HG02981 (cell line): ENCODE results near the gene AGAP1.

Experiments used
- ATAC-seq: cut with Tn5 transposase; IDR thresholded peaks from one replicate; pipeline ENCODE4 v1.9.1; 2021; ENCODE audit warnings: mild to moderate bottlenecking, moderate library complexity; ENCODE audit not compliant: unreplicated experiment

AGAP1 gene

DNA sequence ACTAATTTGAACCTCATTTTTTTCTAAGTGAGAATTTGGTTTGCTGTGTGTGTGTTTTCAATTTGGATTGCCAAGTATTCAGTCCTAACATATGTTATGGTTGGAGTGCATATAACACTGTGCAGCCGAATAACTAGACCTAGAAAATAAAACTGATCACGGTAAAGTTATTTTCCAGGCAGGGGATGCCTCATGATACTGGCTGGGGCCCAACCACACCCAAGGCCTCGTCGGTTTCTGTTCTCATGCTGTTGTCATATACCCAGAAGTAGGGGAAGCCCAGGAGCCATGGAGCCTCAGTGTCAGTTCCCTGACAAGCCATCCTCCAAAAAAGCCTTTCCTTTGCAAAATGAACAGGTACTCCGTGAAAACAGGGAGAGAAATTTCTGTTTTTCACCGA, 514.2 kb downstream of the AGAP1 start:
- ATAC-seq = no peak

DNA sequence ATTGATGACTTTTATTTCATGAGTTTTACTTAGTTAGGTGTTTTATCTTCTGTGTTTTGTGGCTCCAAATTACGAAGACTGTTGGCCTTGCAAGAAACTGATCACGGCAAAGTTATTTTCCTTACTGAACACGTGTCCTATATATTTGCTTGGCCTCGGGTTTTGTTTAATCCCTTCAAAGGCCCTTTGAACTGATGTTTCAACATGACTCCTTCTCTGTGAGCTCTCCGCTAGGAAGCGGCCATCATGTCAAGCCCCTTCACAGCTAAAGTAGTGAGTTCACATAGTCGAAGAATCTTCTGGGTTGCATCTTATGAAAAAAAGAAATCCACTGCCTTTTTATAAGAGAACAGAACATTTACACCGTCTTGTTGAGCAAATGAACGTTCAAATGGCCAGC, 515.0 kb downstream of the AGAP1 start:
- ATAC-seq = no peak

DNA sequence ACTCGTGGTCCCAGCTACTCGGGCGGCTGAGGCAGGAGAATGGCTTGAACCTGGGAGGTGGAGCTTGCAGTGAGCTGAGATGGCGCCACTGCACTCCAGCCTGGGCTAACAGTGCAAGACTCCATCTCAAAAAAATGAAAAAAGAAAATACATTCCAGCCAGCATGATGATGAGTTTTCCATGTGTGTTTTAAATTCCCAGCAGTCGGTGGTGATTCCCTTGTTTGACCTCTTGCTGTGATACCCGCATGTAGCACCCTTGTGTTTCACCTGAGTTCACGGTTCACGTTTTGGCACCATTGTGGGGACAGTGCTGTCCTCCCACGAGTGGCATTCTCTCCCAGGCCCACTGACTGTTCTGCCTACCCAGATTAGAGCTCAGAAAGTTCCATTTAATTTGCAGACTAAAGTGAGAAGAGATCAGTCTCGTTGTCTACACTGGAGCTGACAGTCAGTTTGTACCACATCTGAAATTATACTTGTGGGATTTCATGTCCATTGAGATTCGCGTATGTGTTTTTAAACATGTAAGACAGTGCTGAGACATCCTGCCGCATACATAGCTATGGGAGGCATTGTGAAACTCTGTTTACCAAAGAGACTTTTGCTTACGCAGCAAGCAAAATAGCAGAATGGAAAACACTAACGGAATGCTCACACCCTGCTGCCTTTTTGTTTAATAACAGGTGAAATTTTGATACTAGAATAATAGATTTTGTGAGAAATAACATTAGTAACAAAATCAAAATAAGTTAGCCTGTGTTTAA, 517.3 kb downstream of the AGAP1 start:
- no peak for ATAC-seq

DNA sequence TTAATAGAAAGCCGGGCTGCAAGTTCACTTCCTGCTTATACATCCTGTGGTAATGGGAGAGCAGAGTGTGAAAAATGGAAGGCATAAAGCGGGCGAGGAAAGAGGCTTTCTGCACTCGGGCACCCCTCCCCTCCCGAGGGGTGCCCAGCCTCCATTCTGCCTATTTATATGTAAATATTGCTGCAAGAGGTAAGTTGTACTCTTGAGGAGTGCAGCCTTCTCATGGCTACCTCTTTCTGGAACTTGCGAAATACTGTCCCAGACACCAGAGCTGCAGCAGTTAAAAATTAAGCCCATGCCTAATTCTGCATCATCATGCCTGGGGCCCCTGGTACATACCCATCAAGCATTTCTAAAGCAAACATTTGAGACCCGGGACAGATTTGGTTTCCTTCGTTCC, 518.3 kb downstream of the AGAP1 start:
- ATAC-seq = no peak

DNA sequence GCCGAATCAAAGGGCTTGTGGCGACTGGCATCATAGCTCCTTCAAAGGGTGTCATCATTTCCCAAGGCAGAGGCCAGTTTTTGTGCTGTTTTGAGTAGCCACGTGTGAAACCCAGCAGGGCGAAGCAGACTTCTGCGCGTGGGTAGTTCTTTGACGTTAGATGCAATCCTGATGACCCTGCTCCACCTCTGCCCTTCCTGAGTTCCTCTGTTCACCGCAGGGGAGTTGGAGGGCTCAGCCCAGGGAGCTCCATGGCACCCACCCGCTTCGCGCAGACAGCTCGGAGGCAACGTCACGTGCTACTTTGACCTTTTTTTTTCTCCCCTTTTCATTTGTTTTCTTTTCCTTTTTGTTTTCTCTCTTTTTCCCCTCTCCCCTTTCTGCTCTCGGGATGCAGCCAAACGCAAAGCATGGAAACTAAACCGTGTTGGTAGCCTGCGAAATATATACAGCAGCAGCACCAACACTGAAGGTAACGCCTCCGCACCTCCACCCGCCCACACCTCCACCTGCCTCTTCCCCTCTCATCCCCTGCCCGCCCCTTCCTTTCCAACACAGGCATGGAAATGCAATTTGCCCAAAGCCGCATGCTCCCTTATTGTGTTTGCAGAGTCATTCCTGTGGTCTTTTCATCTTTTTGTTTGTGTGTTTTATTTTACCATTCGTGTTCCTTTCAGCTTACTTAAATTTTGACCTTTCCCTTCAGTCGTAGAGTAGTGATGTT, 520.7 kb downstream of the AGAP1 start:
- no peak for ATAC-seq

DNA sequence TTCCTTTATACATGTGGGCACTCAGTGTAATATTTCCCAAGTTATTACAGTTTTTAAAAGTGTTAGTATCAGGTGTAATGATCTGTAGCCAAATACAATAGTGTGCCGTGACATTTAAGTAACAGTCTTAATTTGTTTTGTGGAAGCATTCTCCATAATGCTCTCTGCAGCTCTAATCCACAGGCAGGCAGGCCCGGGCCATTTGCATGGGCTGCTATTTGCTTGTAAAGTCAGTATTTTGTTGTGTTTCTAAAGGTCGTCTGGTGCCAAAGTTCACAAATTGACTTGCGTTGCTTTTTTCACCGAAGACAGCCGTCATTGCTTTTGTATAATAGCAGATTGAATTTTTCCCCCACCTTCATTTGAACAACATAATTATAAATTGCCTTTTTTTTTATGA, 521.3 kb downstream of the AGAP1 start:
- ATAC-seq = no peak

DNA sequence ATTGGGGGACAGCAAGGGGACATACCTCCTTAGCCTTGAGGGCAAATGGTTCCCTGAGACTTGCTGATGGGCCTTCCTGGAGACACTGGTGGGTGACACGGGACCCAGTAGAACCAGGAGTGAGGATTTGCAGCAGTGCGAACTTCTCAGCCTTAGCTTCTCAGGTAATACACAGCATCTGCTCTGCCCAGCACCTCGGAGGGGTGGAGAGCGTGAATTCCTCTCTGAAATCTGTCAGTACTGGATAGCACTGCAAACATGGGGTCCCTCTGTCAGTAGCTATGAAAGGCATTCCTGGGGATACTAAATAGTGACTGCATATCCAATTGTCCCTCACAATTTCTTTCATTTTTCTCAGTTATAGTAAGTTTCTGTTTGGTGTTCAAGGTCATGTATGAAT, 522.7 kb downstream of the AGAP1 start:
- no peak for ATAC-seq

DNA sequence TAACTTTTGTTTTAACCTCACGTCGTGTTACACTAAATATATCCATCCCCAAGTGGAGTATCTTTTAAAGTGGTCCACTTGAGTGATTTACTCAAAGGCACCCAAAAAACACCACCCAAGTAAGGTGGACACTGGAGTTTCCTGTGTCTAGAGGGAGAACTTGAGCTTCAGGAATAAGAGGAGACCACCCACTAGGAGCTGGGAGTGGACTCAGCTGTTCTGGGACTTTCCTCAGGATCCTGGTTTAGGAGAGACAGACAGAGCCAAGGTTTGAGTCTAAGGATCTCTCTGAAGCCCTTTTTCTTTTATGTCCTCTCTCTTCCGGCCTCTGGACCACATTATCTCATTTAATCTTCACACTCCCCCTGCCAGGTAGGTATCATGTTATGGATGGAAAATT, 523.6 kb downstream of the AGAP1 start:
- ATAC-seq = no peak

DNA sequence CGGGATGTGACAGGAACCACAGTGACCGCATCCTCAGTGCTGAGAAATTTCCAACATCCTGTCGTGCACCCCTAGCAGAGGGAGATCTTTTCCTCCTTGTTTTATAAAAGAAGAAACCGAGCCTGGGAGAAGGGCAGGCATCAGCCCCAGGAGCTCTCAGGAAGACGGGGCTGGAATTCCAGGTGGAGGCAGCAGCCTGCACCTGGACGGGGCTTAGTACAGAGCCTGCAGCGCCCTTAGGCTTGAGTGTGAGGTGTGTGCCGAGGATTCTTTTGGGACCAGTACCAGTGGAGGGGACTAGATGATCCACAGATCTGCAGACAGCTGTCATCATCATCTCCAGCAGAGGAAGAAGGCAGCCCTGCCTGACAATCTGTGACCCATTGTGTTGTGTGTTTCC, 525.6 kb downstream of the AGAP1 start:
- no peak for ATAC-seq

DNA sequence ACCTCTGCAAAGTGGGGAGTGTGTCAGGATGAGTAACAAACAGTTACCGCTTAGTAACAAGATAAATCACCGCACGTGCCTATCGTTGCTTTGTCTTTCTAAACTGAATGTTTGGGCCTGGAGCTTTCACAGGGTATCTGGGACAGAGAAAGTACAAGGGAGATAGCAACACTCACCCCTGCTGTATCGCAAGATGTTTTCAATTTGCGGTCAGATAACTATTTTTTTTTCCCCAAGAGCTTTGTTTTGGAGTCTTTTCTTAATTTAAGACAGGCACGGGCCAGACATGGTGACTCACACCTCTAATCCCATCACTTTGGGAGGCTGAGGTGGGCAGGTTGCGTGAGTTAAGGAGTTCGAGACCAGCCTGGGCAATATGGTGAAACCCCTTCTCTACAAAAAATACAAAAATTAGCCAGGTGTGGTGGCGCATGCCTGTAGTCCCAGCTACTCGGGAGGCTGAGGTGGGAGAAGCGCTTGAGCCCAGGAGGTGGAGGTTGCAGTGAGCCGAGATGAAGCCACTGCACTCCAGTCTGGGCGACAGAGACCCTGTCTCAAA, 527.7 kb downstream of the AGAP1 start:
- no peak for ATAC-seq

DNA sequence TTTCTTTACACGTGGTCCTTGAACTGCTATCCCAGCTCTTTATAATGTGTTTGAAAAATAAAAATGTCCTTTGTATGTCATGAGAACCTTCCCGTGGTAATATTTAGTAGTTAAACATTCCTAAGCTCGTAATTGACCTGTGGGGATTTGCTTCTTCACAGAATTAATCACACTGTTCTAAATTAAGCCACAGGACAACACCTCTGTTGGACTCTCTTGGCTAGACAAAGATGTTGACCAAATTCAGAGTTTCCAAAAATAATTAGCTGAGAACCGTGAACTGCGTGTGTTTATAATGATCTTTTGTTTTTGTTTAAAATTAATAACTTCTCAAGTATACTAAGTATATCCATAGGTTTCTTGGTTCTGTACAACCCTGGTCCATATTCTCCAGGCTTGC, 528.3 kb downstream of the AGAP1 start:
- no peak for ATAC-seq

DNA sequence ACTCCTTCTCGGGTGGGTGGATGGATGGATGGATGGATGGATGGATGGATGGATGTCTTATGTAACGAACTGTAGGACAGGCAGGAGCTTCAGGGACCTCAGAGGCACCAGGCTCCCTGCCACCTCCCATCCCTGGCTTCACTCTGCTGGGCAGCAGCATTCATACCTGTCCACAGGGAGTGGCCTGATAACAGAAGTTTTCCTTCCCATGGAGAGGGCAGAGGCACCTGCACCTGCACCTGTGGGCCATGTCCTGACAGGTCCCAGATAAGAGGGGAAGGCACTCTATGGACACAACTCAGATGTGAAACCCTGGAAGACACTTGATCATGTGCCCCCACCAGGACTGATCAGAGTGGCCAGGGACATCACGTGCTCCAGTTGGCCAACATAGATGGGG, 532.0 kb downstream of the AGAP1 start:
- no peak for ATAC-seq

DNA sequence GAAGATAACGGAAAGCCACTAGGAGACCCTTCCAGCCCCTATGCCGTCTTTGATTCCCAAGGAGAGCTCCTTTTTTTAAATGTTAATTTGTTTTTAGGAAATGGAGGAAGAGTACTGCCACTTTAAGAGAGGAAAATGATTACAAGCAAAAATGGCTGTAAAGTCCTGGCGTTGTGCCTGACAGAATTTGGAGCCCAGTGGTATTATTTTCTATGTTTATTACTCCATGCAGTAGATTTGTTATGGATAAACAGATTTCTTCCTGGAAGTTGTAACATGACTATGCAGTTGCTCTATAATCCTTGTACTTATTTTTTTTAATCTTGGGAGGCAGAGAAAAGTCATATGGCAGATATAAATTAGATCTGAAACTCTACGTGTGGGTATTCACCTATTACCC, 533.0 kb downstream of the AGAP1 start:
- ATAC-seq = no peak

DNA sequence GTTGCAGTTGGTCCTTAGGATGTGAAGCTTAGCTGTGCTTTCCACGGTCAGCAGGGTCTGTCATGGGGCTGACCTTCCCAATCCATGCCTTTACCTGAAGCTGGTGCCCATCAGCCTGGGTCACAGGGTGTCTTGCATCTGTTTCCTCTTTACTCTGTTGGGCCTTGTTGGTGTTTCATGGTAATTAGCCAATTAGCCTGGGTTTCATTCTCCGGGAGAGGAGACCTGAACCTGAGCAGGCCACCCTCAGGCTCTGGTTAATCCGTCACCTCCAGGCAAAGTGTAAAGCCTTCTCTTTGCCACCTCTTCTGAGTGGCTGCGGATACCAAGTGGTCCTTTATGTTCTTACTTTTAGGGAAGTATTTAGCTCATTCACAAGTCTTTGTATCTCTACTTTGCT, 534.2 kb downstream of the AGAP1 start:
- no peak for ATAC-seq

DNA sequence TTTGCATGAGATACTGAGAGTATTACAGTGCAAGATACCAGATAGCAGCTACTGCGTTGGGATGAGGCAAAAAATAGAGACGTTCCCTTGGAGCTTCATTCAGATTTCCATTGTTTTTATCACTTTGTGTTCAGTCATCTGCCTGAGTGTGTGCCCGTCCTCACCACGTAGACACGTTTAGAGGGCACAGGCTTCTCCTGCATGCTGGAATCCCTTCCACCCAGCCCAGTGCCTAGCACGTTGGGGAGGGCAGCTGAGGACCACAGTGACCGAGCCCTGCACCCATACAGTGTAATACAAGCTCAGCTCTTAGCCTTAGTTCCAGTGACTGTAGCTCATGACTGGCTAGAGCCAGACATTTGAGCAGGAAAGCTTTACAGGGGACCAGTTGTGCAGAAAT, 539.6 kb downstream of the AGAP1 start:
- no peak for ATAC-seq

DNA sequence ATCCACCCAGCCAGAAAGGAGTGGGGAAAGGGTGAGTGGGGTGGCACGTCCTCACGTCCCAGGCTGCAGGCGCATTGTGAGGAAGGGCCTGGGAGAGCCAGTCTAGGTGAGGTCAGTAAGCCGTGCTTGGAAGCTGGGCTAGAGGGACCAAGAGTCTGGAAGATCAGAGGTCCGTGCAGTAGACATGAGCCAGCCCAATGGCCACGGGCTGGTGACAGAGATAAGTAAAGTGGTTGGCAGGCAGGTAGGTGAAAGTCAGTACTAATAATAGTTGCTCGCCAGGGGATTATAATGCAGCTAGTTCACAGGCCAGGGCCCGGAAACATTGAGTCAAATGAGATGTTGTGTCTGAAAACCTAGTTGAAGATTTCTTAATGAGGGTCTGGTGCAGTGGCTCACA, 541.1 kb downstream of the AGAP1 start:
- ATAC-seq = no peak

DNA sequence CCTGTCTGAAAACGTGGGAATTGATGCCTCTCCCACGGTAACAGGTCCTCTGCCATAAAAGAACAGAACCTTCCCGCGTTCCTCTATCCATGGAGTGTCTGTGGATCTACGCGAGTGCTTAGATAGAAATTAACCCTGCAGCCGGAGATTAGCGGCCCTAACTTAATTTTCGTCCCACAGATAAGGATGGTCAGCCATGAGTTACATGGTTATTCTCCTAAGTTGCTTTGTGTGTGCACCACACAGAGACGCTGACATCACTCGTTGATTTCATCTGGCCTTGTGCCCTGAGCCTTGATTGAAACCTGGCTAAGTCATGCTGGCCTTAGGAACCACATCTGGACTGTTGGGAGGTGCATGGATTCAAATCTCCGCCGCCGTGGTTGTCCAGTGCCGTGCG, 542.2 kb downstream of the AGAP1 start:
- no peak for ATAC-seq

DNA sequence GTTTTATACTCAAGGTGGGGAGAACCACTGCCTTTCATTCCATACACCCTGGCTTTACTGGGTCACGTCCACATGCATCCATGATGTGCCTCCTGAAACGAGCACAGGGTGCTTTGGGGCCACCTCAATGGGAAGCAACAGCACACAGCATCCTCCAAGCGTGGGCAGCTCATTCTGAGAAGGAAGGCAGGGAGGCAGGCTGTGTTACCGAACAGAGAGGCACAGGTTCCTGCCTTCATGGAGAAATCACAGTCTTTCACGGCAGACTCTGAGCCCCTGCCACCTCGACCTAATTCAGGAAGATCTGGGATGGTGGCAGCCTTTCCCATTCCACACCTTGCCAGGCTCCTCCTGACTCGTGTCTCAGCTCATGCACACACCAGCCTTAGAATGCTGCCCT, 544.3 kb downstream of the AGAP1 start:
- no peak for ATAC-seq

DNA sequence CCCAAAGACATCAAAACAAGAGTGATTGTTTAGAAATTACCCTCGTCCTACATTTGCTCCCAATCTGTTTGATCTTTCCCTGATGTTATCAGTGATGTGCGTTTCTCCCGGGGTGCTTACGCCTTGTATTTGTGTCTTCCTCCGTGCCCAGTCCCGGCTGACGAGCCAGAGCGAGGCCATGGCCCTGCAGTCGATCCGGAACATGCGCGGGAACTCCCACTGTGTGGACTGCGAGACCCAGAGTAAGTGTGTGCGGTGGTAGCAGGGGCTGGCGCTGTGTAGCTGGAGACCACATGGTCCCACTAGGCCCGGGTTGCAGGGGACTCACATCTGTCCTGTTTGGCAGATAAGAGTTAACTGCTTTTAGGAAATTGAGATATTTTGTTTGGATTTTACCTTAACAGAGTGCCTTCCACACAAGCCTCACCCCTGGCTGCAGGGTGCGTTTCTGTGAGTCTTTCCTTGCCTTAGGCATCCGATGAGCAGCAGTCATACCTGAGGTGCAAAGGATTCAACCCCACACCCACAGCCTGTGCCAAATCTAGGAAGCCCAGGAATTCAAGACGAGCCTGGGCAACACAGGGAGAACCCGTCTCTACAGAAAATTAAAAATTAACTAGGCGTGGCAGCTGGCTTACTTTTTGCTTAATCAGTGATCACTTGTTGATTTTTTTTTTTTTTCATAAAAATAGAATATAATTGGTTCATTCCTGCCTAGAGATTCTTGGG, 546.9 kb downstream of the AGAP1 start:
- ATAC-seq = no peak

DNA sequence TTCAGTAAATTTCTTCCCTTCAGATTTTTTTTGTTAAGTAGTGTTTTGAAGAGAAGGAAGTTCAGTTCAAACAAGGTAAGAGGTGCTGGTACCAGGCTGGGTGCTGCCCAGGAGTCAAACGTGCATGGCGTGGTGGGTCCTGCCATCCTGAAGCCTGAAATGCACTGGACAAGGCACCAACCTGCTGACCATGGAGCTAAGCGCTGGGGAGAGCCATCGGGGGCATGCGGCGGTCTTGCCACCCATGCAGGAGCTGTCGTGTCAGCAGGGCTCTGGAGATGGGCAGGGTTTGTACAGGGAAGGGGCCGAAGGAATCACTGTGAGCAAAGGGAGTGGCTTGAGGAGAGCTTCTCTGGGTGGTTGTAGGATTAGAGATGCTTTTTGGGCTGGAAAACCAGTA, 547.8 kb downstream of the AGAP1 start:
- ATAC-seq = no peak

DNA sequence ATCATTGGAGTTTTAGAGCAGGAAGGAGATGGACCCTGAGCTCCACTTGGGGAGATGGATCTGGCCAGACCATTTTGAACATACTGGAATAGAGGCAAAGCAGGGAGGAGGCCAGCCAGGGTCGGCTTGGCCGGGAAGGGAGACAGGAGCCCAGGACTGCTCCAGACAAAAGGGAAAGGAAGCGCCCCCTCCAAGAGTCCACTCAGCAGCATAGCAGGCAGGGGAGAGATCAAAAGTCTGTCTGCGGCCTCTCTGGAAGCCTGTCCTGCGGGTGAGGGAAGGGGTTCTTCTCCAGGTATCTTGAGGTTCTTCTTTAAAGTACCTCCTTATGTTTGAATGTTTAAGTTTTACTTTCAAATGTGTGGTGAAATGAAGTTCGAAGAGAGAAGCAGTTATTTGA, 548.2 kb downstream of the AGAP1 start:
- ATAC-seq = no peak

DNA sequence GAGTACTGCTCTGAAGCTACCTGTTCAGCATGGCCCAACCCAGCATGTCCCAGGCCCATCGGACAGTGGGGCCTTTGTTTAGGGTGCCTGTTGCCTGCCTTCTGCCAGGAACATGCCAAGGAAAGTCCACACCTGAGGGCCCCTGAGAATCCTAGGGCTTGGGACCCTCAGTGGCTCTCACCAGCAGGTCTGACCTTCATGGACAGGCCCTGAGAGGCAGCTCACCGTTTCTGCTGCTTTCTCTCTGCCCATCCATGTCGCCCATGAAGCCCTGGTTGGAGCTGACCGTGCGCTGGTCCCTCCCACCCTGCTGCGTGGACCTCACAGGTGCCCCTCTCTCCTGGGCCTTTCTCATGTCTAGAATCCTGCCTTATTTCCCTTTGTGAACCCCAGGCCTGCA, 550.3 kb downstream of the AGAP1 start:
- no peak for ATAC-seq
